Measurements from ENCODE around the gene TMED9. TPM values are rescaled to one million over a fixed set of nuclear protein-coding genes. Genes with fewer than 3 reads are reported as not detected.

TMED9 gene
- 100 to 1,000 TPM; 104 to 109 TPM for total RNA-seq

DNA sequence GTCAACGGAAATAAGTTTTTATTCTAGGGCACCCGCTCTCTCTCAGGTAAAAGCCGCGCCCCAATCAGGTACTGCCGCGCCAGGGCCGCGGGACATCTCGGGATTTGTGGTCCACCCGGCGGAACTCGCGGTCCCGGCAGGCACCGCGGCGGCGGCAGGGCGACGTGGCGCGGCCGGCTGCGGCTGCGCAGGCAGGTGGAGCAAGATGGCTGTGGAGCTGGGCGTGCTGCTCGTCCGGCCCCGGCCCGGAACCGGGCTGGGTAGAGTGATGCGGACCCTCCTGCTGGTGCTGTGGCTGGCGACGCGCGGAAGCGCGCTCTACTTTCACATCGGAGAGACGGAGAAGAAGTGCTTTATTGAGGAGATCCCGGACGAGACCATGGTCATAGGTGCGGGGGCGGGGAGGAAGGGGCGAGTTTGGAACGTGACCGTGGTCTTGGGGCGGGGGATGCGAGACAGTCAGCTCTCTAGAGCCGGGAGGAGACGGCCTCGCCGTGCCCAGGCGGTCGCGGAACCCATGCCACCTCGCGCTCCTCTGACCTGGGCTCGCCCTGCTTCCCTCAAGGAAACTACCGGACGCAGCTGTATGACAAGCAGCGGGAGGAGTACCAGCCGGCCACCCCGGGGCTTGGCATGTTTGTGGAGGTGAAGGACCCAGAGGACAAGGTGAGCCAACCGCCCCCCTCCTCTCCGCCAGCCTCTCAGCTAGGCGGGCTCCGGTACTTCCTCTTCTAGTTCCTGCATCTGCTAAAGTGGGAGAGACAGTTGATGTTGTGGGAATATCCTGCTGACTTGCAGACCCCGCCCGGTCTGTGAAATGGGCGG, at the start of gene TMED9:
TSS of gene TMED9 (plus strand) at position 194 of the 825 bp plus-strand sequence. CDS start at position 206, 12 bp downstream.
- ChIA-PET CTCF (interaction anchor here (1.0 to 1.6 kb wide), 3 partner anchors 15 to 201 kb away, joined by 3 read pairs; no protein-coding TSS in a partner anchor), POLR2A (interaction anchor here (1.4 to 1.5 kb wide), 2 partner anchors 13 to 612 kb away, joined by 4 read pairs; partner anchors contain the start of gene HNRNPAB)
- Mint-ChIP-seq H3K27ac (peak within 1 kb of the TSS; percentile 97), H3K27me3 (ENCODE audit: low read depth) (peaks cover 21% of the 10 kb centered on the region), H3K4me3 (peak within 1 kb of the TSS; percentile 96), H3K36me3 (ENCODE audit: low read depth) (peaks cover 38% of the 10 kb centered on the region), H3K9me3 (ENCODE audit: insufficient read depth) (no peaks in the 10 kb centered on the region), H3K4me1 (ENCODE audit: low read depth) (peaks cover 21% of the 10 kb centered on the region)
- ATAC-seq = peak; percentile 99
- peak; percentile 91 for DNase-seq

DNA sequence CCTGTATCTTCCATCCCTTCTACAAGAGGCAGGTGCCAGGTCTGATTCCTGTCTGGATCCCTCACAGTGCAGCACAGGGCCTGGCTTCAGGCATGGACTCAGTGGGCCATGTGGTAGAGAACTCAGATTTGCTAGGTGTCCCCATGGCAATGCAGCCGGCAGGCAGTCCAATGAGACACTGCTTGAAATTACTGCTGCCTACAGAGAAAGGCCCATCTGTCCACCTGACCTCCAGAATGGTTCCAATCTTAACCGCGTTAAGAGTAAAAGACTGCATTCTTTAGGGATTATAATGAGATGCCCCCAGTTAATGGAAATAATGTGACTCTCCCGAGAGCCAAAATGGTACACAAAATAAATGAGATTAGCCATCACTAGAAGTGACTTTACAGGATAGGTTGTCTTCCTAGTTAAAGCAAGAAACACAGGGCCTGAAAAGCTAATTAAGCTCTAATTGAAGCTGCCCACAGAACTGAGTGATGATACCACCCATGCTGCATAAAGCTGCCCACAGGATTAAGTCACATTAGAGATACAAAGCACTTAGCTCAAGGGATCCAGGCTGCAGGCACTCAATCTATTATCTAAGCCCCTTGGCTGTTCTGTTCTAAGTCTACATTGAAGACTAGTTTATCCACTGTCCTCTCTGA, 49.1 kb upstream of the TMED9 start:
- ChIA-PET CTCF (no interaction called here), POLR2A (no interaction called here)
- DNase-seq (no peak), ATAC-seq (no peak)
- H3K27ac Mint-ChIP-seq = no peak overlapping the region
- no peaks in the 10 kb centered on the region for H3K27me3 Mint-ChIP-seq (ENCODE audit: low read depth)
- peaks cover 4% of the 10 kb centered on the region for H3K4me1 Mint-ChIP-seq (ENCODE audit: low read depth)
- H3K36me3 Mint-ChIP-seq (ENCODE audit: low read depth) = peaks cover 16% of the 10 kb centered on the region
- H3K9me3 Mint-ChIP-seq (ENCODE audit: insufficient read depth) = no peaks in the 10 kb centered on the region
- H3K4me3 Mint-ChIP-seq = no peak overlapping the region

DNA sequence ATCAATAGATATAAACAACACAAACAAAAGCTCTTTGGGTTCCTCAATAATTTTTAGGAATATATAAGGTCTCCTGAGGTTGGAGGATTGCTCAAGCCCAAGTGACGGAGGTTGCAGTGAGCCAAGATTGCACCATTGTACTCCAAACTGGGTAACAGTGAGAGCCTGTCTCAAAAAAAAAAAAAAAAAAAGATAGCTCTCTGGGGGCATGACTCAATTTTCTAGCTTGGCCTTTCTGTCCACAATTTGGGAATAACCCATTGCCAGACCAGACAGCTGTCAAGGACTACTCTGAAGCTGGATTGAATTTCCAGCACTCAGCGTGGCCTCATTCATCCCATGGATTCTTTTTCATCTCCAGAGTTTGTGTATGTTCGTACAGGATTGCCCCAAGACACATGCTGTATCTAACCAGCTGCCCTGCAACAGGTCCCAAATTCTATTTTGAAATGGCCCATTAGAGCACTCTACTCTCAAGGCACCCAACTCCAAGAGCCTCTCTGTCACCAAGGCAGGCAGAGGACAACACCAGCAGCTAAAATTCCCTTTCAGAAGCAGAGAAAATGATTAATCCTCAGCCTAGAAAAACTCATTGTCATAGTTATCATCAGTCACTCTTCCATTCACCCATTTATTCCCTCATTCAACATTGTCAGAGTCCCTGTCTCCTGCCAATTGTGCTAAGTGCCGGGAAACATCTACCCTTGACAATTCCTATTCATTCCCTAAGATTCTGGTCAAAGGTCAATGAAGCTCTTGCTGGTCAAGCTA, 46.3 kb upstream of the TMED9 start:
- no peaks in the 10 kb centered on the region for H3K9me3 Mint-ChIP-seq (ENCODE audit: insufficient read depth)
- ATAC-seq (no peak), DNase-seq (no peak)
- no peak overlapping the region for H3K27ac Mint-ChIP-seq
- CTCF ChIA-PET = interaction anchor here (0.8 to 2.9 kb wide), 3 partner anchors 30 to 88 kb away, joined by 3 to 8 read pairs (median 3); no protein-coding TSS in a partner anchor
- POLR2A ChIA-PET = interaction anchor here (1.1 kb wide), 1 partner anchor 8 kb away, joined by 4 read pairs; no protein-coding TSS in a partner anchor
- H3K36me3 Mint-ChIP-seq (ENCODE audit: low read depth) = peaks cover 19% of the 10 kb centered on the region
- H3K4me3 Mint-ChIP-seq = no peak overlapping the region
- no peaks in the 10 kb centered on the region for H3K27me3 Mint-ChIP-seq (ENCODE audit: low read depth)
- peaks cover 4% of the 10 kb centered on the region for H3K4me1 Mint-ChIP-seq (ENCODE audit: low read depth)

DNA sequence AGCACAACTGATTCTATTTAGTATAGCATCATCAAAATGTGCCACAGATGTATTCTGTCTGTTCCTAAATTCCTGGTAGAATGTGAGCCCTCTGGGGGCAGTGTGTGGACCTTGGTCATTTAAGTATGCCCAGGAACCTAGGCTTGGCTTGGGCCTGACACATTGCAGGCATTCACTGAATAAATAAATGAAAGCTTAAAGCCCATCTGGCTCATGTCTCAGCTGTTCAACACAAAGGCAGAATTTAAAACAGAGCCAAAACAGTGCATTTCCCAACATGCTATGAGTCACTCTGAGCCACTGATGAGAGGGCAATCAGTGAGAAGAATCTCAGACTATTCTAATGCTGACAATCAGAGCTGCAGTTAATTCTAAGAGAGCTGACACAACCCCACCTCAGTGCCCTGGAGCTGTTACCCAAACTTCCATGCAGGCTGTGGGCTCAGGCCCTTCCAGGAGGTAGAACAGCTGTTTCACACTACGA, 45.7 kb upstream of the TMED9 start:
- POLR2A ChIA-PET = no interaction called here
- no peak for ATAC-seq
- DNase-seq = no peak
- H3K4me3 Mint-ChIP-seq = no peak overlapping the region
- H3K4me1 Mint-ChIP-seq (ENCODE audit: low read depth) = no peaks in the 10 kb centered on the region
- no peak overlapping the region for H3K27ac Mint-ChIP-seq
- no peaks in the 10 kb centered on the region for H3K9me3 Mint-ChIP-seq (ENCODE audit: insufficient read depth)
- CTCF ChIA-PET = interaction anchor here (1.3 to 2.9 kb wide), 2 partner anchors 45 to 89 kb away, joined by 3 to 8 read pairs; no protein-coding TSS in a partner anchor
- no peaks in the 10 kb centered on the region for H3K27me3 Mint-ChIP-seq (ENCODE audit: low read depth)
- peaks cover 23% of the 10 kb centered on the region for H3K36me3 Mint-ChIP-seq (ENCODE audit: low read depth)

DNA sequence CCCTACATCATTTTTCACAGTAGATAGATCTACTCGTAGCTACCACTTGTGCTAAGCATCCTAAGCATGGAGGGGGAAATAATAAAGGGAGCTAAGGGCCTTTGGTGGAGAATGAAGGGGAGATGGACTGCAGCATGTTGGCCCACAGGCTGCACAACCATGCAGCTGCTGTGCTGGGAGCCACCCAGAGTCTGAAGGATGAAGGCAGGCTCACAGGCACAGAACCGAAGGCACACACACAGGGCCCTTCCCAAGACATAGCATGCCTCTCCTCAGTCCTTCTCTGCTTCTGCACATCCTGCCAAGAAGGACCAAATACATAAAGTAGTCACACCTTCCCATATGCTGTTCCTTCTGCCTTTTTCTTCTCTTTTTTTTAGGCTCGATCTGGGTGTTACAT, 44.3 kb upstream of the TMED9 start:
- Mint-ChIP-seq H3K36me3 (ENCODE audit: low read depth) (peaks cover 34% of the 10 kb centered on the region), H3K27ac (no peak overlapping the region)

DNA sequence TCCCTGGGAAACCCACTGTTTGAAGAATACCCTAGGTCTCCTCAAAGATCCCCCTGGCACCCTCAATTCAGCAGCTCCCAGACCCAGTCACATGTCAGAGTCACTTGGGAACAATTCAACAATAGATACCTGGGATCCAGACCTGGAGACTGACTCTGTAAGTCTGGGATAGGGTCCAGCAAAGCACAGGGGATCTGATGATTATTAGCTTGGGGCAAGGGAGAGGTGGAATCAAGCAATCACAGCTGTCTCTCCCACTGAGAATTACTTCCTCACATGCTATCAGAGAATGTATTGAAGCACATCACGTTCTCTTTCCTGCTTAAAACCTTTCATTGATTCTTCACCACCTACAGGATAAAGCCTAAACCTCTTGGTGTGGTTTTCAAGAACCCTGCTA, 43.5 kb upstream of the TMED9 start:
- peaks cover 16% of the 10 kb centered on the region for H3K4me1 Mint-ChIP-seq (ENCODE audit: low read depth)
- POLR2A ChIA-PET = interaction anchor here (1.2 to 1.5 kb wide), 3 partner anchors 10 to 51 kb away, joined by 3 to 5 read pairs (median 3); partner anchors contain the start of gene B4GALT7
- no peaks in the 10 kb centered on the region for H3K27me3 Mint-ChIP-seq (ENCODE audit: low read depth)
- CTCF ChIA-PET = no interaction called here
- H3K36me3 Mint-ChIP-seq (ENCODE audit: low read depth) = peaks cover 36% of the 10 kb centered on the region
- no peak for ATAC-seq
- H3K9me3 Mint-ChIP-seq (ENCODE audit: insufficient read depth) = no peaks in the 10 kb centered on the region
- no peak overlapping the region for H3K4me3 Mint-ChIP-seq
- no peak for DNase-seq
- H3K27ac Mint-ChIP-seq = no peak overlapping the region

More for the DNA sequence above, 44.3 kb upstream of the TMED9 start:
- Mint-ChIP-seq H3K4me1 (ENCODE audit: low read depth) (peaks cover 9% of the 10 kb centered on the region), H3K27me3 (ENCODE audit: low read depth) (no peaks in the 10 kb centered on the region), H3K4me3 (no peak overlapping the region), H3K9me3 (ENCODE audit: insufficient read depth) (no peaks in the 10 kb centered on the region)
- CTCF ChIA-PET = no interaction called here
- POLR2A ChIA-PET = interaction anchor here (1.2 to 1.5 kb wide), 3 partner anchors 9 to 52 kb away, joined by 3 to 5 read pairs (median 3); partner anchors contain the start of gene B4GALT7
- DNase-seq (no peak), ATAC-seq (no peak)

DNA sequence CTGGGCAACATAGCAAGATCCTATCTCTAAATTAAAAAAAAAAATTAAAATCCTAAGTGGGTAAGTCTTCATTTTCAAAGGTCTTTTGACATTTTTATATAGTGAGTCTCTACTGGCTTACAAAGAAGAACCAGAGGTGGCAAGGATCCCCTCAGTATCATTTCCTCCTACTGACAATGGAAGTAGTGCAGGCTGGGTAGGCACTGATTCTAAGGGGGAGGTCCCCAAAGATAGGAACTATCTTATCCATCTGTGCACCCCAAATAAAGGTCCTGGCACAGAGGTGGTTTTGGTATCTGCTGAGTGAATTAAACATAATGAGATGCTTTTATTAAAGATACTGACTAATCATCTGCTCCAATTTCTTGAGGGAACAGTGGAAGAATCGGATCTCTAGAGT, 41.9 kb upstream of the TMED9 start:
- DNase-seq (no peak), ATAC-seq (no peak)
- H3K27ac Mint-ChIP-seq = no peak overlapping the region
- no peaks in the 10 kb centered on the region for H3K27me3 Mint-ChIP-seq (ENCODE audit: low read depth)
- POLR2A ChIA-PET = no interaction called here
- H3K9me3 Mint-ChIP-seq (ENCODE audit: insufficient read depth) = no peaks in the 10 kb centered on the region
- H3K4me1 Mint-ChIP-seq (ENCODE audit: low read depth) = peaks cover 24% of the 10 kb centered on the region
- H3K36me3 Mint-ChIP-seq (ENCODE audit: low read depth) = peaks cover 29% of the 10 kb centered on the region
- CTCF ChIA-PET = no interaction called here
- H3K4me3 Mint-ChIP-seq = no peak overlapping the region

DNA sequence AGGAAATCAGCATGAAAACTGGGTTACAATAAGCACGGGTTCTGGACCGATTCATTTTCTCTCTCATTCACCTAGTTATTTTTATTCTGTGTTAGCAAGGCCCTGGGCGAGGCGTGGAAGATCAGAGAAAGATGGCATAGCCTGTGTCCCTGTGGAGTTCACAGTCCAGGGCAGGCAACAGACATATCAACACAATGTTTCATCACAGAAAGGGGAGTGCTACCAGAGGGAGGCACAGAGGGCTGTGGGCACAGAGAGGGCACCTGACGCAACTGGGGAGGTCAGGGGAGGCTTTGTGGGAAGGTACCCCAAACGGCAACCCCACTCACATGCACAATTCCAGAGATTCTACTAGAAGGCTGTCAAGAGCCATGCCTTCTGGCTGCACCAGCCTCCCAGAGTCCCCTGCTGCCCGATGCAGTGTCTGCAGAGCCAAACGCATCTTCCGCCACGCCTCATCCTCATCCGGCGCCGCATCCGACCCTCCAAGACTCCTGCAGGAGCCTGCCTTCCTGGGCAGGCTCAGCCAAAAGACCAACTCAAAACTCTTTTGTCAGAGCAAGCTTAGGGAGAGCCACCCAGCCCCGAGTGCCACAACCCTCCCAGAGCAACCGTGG, 39.1 kb upstream of the TMED9 start:
- H3K4me3 Mint-ChIP-seq = peak overlapping the region; percentile 79
- no peaks in the 10 kb centered on the region for H3K27me3 Mint-ChIP-seq (ENCODE audit: low read depth)
- H3K9me3 Mint-ChIP-seq (ENCODE audit: insufficient read depth) = no peaks in the 10 kb centered on the region
- peak overlapping the region; percentile 74 for H3K27ac Mint-ChIP-seq
- DNase-seq (no peak), ATAC-seq (no peak)
- peaks cover 26% of the 10 kb centered on the region for H3K36me3 Mint-ChIP-seq (ENCODE audit: low read depth)
- ChIA-PET CTCF (no interaction called here), POLR2A (interaction anchor here (1.3 kb wide), 2 partner anchors 8 to 46 kb away, joined by 3 to 4 read pairs; no protein-coding TSS in a partner anchor)
- H3K4me1 Mint-ChIP-seq (ENCODE audit: low read depth) = peaks cover 40% of the 10 kb centered on the region

DNA sequence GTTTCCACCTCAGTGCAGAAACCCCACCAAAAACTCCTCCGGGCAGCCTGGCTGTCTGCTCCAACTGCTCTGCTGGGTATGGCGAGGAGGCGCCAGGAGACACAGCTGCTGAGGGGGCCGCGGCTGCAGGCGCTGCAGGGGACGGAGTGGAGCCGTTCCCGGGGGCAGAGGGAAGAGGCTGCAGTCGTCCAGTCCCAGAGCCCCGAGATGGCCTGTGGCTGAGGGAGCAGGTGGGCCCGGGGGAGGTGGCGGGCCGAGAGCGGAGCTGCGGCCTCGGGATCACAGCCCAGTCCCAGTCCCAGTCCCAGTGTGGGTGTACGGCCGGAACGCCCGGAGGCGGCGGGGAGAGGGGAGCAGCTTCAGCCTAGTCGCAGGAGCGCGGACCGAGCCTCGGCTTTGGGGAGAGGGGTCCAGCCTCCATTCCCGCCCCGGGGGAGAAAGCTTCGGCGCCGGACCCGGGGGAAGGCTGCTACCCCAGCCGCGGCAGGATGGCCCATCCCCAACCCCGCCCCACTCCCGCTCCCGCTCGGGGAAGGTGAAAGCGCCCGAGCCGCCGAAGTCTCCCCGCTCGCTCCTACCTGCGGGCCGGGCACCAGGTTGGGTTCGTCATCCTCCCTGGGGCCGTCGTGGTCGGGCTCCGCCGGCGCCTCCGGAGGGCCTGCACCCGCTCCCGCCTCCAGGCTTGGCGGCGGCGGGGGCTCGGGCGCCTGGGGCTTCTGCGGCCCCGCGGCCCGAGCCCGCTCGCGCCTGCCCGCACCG, 38.2 kb upstream of the TMED9 start:
- Mint-ChIP-seq H3K4me1 (ENCODE audit: low read depth) (peaks cover 40% of the 10 kb centered on the region), H3K4me3 (peak overlapping the region; percentile 85), H3K27me3 (ENCODE audit: low read depth) (no peaks in the 10 kb centered on the region), H3K27ac (peak overlapping the region; percentile 62), H3K9me3 (ENCODE audit: insufficient read depth) (no peaks in the 10 kb centered on the region), H3K36me3 (ENCODE audit: low read depth) (peaks cover 26% of the 10 kb centered on the region)
- ChIA-PET CTCF (no interaction called here), POLR2A (interaction anchor here (1.3 kb wide), 1 partner anchor 9 kb away, joined by 4 read pairs; no protein-coding TSS in a partner anchor)
- ATAC-seq (peak; percentile 59), DNase-seq (peak; percentile 54)

DNA sequence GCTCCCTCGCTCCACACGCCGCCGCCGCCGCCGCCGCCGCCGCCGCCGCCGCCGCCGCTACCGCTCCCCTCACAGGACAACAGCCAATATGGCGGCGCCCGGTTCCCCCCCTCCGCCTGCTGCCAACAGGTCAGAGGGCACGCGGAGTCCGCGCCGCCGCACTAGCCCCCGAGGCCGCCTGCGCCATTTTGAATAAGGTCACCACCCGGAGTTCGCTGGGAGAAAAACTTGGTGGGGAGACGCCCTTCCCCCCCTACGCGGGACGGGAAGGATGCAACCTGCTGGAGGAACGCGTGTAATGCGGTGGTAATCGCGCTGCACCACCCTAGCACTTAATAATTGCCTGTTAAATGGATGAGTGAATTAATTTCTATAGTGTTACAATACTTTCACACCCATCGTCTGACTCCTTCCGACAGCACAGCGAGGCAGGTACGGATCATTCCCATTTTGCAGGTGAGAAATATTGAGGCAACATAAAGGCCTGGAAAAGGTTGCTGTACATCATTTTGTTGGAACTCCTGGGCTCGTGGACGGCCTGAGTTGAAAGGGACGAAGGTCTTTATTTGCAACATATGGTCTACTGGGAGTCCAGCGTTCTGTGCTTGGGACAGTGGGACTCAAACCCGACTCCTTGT, 37.4 kb upstream of the TMED9 start, which contains the start of gene FAM193B:
TSS of gene FAM193B (minus strand) at position 90 of the 638 bp plus-strand sequence. CDS start 105 bp downstream, outside the sequence.
- Mint-ChIP-seq H3K36me3 (ENCODE audit: low read depth) (peaks cover 24% of the 10 kb centered on the region), H3K9me3 (ENCODE audit: insufficient read depth) (no peaks in the 10 kb centered on the region), H3K4me3 (peak within 1 kb of the TSS; percentile 85), H3K27ac (peak within 1 kb of the TSS; percentile 80), H3K4me1 (ENCODE audit: low read depth) (peaks cover 40% of the 10 kb centered on the region), H3K27me3 (ENCODE audit: low read depth) (no peaks in the 10 kb centered on the region)
- POLR2A ChIA-PET = interaction anchor here (1.3 kb wide), 1 partner anchor 9 kb away, joined by 4 read pairs; no protein-coding TSS in a partner anchor
- ATAC-seq (peak; percentile 96), DNase-seq (peak; percentile 97)
- CTCF ChIA-PET = no interaction called here

Measured in activated CD8-positive, alpha-beta T cell treated with anti-CD3 and anti-CD28 coated beads, Interleukin-2, amount 10 ng/mL, durations not matched to agents 7 days and 5 days (primary cell).